Retinal pigment epithelial cell (primary cell): Measurements from ENCODE around the gene EHMT1.

Experiments
- DNase-seq: peaks from one replicate; pipeline ENCODE4 v3.0.0-alpha.2; 2010; ENCODE audit warnings: low read depth
- H3K4me3 ChIP-seq: 2 replicates; pipeline ENCODE4 v1.5.1; 2011; ENCODE audit warnings: mild to moderate bottlenecking, low read length, control low read depth, moderate library complexity
- CTCF ChIP-seq: conservative IDR thresholded peaks from 2 replicates; pipeline ENCODE4 v1.5.1; 2011; ENCODE audit warnings: low read depth, low read length, control low read depth, inconsistent platforms

Gene EHMT1

GRCh38 chr9:137668203-137668602 lies 49.4 kb downstream of the EHMT1 start:
- no peak for TF ChIP-seq CTCF
- DNase-seq = no peak
- no peak overlapping the region for H3K4me3 ChIP-seq

- DNase-seq = no peak
- H3K4me3 ChIP-seq = no peak overlapping the region
- no peak for TF ChIP-seq CTCF
These were observed 50.5 kb downstream of the EHMT1 start for GRCh38 chr9:137669261-137669672.

- H3K4me3 ChIP-seq = no peak overlapping the region
- DNase-seq = peak; percentile 41
- TF ChIP-seq CTCF = no peak
These were observed 51.8 kb downstream of the EHMT1 start for GRCh38 chr9:137670391-137671195.

GRCh38 chr9:137671196-137671538 lies 52.4 kb downstream of the EHMT1 start:
- no peak for TF ChIP-seq CTCF
- H3K4me3 ChIP-seq = no peak overlapping the region
- DNase-seq = no peak

GRCh38 chr9:137671721-137672120 lies 52.9 kb downstream of the EHMT1 start:
- no peak for TF ChIP-seq CTCF
- no peak for DNase-seq
- H3K4me3 ChIP-seq = no peak overlapping the region

- H3K4me3 ChIP-seq = no peak overlapping the region
- peak; percentile 84 for TF ChIP-seq CTCF
- DNase-seq = peak; percentile 39
These were observed 54.3 kb downstream of the EHMT1 start for GRCh38 chr9:137672907-137673791.

GRCh38 chr9:137673886-137674285 lies 55.1 kb downstream of the EHMT1 start:
- no peak for TF ChIP-seq CTCF
- no peak for DNase-seq
- no peak overlapping the region for H3K4me3 ChIP-seq
